ENCODE measurements around the gene TMTC1. TPM values are rescaled to one million over a fixed set of nuclear protein-coding genes. Genes with fewer than 3 reads are reported as not detected.

TMTC1 gene
- polyA plus RNA-seq, 1 of the 3 experiments (the other 2 are of a cell fraction): 0.13 TPM

- no peak overlapping the region for H3K4me3 ChIP-seq (ENCODE audit: low read depth in 2 of 2, low read length in 1 of 2)
- H3K4me1 ChIP-seq (ENCODE audit: control insufficient read depth in 1 of 2, insufficient read depth in 2 of 2, low read depth in 1 of 2, low read length in 1 of 2): no peaks in the 10 kb centered on the region
- H3K36me3 ChIP-seq (replicated peaks in 1 of 2; ENCODE audit: control insufficient read depth in 1 of 2, insufficient read depth in 2 of 2, low read length in 1 of 2): no peaks in the 10 kb centered on the region
- ChIA-PET POLR2A (no interaction called here), CTCF (interaction anchor here (1.0 kb wide), 1 partner anchor 1299 kb away, joined by 3 read pairs; no protein-coding TSS in a partner anchor)
- WGBS (ENCODE audit: low lambda C conversion rate): 75% methylated on average over 4 of the region's 4 CpGs
- no peaks in the 10 kb centered on the region for H3K79me2 ChIP-seq (ENCODE audit: insufficient read depth)
- no peaks in the 10 kb centered on the region for H3K27me3 ChIP-seq (ENCODE audit: insufficient read depth)
- H4K20me1 ChIP-seq (ENCODE audit: insufficient read depth): no peaks in the 10 kb centered on the region
- peaks cover 4% of the 10 kb centered on the region for H3F3A ChIP-seq (replicated peaks; ENCODE audit: insufficient read depth)
- H3K9ac ChIP-seq: no peak overlapping the region
- no peaks in the 10 kb centered on the region for H3K9me3 ChIP-seq
- H3K9me2 ChIP-seq: no peaks in the 10 kb centered on the region
- H3K27ac ChIP-seq (ENCODE audit: low read depth in 2 of 2, low read length in 1 of 2): no peak overlapping the region
- TF ChIP-seq TAF1 (IDR thresholded peaks at IDR 0.05; ENCODE audit: borderline replicate concordance, low read depth, low read length): no peak
- no peak for TF ChIP-seq ZBTB33 (IDR thresholded peaks at IDR 0.05; ENCODE audit: borderline replicate concordance, low read depth)
- H2AFZ ChIP-seq (ENCODE audit: low read depth): no peak overlapping the region
- no peak overlapping the region for H3K4me2 ChIP-seq
- DNase-seq: no peak
These were observed 236.6 kb downstream of the TMTC1 start for GRCh38 chr12:29547151-29547632.

GRCh38 chr12:29546000-29546399 is 237.7 kb downstream of the TMTC1 start:
- DNase-seq: no peak
- no peaks in the 10 kb centered on the region for H3F3A ChIP-seq (replicated peaks; ENCODE audit: insufficient read depth)
- no peaks in the 10 kb centered on the region for H3K27me3 ChIP-seq (ENCODE audit: insufficient read depth)
- H3K4me1 ChIP-seq (ENCODE audit: control insufficient read depth in 1 of 2, insufficient read depth in 2 of 2, low read depth in 1 of 2, low read length in 1 of 2): no peaks in the 10 kb centered on the region
- H4K20me1 ChIP-seq (ENCODE audit: insufficient read depth): no peaks in the 10 kb centered on the region
- POLR2A ChIA-PET: no interaction called here
- CTCF ChIA-PET: no interaction called here
- H3K27ac ChIP-seq (ENCODE audit: low read depth in 2 of 2, low read length in 1 of 2): no peak overlapping the region
- H3K36me3 ChIP-seq (replicated peaks in 1 of 2; ENCODE audit: control insufficient read depth in 1 of 2, insufficient read depth in 2 of 2, low read length in 1 of 2): no peaks in the 10 kb centered on the region
- no peak for TF ChIP-seq CTCF (IDR thresholded peaks at IDR 0.05)
- TF ChIP-seq FOXJ3 (CRISPR knock-in tag; IDR thresholded peaks at IDR 0.05): no peak
- no peak for TF ChIP-seq EP300 (IDR thresholded peaks at IDR 0.05; ENCODE audit: borderline replicate concordance in 1 of 2, low read depth in 1 of 2, low read length in 1 of 2)
- no peak for TF ChIP-seq CHD2 (IDR thresholded peaks at IDR 0.05; ENCODE audit: low read length, partially characterized antibody)
- no peak for TF ChIP-seq IRF3 (IDR thresholded peaks at IDR 0.05; ENCODE audit: low read depth, low read length)
- TF ChIP-seq RXRA (IDR thresholded peaks at IDR 0.05; ENCODE audit: borderline replicate concordance, low read depth): no peak
- no peak for TF ChIP-seq GATA2 (CRISPR knock-in tag; IDR thresholded peaks at IDR 0.05)
- no peak for TF ChIP-seq SMC3 (IDR thresholded peaks at IDR 0.05; ENCODE audit: low read depth, low read length)
- no peak for TF ChIP-seq NRF1 (IDR thresholded peaks at IDR 0.05; ENCODE audit: low read depth, low read length)
- TF ChIP-seq USF2 (IDR thresholded peaks at IDR 0.05; ENCODE audit: borderline replicate concordance, low read depth, low read length): no peak
- no peak overlapping the region for H3K4me2 ChIP-seq
- H2AFZ ChIP-seq (ENCODE audit: low read depth): no peak overlapping the region
- H3K79me2 ChIP-seq (ENCODE audit: insufficient read depth): no peaks in the 10 kb centered on the region
- WGBS (ENCODE audit: low lambda C conversion rate): 54% methylated on average over 2 of the region's 2 CpGs
- no peak overlapping the region for H3K9ac ChIP-seq
- no peak overlapping the region for H3K4me3 ChIP-seq (ENCODE audit: low read depth in 2 of 2, low read length in 1 of 2)
- no peaks in the 10 kb centered on the region for H3K9me3 ChIP-seq
- H3K9me2 ChIP-seq: no peaks in the 10 kb centered on the region
